ENCODE data around the gene KCNK2. TPM values are rescaled to one million over a fixed set of nuclear protein-coding genes. Genes with fewer than 3 reads are reported as not detected.
"Not testable (repeated sequence)": the region's sequence is repeated elsewhere in the genome, so short reads cannot be mapped to it uniquely, and the experiment has no call there.

Gene KCNK2
- total RNA-seq, 1 donor from 2014 or later = 0.08 TPM

DNA sequence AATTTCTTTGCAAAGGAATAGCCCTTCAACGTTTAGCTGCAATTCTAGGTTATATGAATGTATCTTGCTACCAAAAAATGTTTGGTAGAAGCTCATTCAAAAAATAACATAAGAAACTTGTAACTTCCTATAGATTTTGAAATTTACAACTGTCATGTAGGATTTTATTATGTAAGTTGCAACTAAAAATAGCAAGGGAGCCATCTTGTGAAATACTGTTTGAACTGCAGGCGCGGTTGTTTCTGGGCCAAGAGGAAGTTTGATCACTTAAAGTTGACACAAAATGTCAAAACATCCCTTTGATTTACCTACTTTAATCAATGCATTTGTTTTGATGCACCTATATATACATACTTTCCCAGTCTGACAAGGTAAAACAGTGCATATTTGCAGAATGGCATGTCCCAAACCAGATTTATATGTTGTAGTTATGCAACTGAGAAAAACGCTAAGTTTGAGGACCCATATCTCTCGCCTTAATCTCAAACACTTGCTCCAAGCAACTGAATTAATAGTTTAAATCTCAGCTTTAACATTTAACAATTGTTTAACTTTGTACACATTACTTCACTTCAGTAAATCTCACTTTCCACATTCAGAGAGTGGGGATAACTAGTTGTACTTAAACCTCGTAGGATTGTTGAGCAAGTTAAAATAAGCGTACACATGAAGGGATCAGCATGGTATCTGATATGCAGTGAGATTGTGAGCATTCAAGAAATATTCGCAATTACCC, 63.9 kb downstream of the KCNK2 start:
- ATAC-seq = peak; percentile 75
- DNase-seq (ENCODE audit: low spot score) = peak; percentile 46

DNA sequence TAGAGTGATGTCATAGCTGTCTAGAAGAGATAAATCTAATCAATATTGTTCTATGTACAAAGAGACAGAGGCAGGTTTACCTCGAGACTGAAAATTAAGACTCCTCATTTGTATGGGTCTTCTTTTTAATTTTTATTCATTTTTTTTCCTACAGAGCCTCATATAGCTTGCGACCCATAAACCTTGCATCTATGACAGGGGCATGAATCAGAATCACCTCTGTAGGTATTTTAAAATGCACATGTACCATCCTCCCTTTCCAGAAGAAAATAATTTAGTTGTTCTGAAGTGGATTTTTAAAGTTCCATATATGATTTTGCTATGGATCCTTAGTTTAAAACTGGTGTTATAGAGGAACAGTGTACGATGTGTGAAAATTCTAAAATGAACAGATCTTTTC, 64.5 kb downstream of the KCNK2 start:
- DNase-seq (ENCODE audit: low spot score) = no peak
- no peak for ATAC-seq

DNA sequence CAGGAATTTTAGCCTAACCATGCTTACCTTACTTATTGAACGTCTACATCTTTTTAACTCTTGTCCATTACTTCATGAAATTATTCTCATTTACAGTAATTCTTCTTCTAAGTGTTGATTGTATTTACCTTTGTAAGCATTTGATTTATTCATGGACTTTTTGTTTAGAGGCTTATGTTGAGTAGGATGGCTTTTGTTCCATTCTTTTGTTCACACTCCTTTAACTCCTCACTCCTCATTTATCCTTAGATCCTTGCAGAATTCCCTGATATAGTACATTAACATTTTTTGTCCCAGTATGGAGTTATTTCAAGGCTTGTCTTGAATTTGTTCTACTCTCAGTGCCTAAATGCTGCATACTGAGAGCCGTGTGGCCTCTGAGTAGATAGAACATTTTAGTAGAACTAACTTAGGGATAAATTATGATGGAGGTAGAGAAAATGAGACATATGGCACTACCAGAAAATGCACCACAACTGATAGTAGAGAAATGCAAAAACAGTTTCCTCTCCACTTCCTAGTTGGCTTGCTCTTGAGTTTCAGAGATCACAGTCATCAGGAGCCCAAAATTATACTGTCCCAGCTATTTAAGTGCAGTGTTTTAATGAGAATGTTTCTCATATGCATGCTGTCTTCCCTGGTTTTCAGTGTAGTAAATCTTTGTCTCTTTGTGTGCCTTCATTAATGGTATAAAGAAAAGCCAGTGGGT, 69.5 kb downstream of the KCNK2 start:
- DNase-seq (ENCODE audit: low spot score) (no peak), ATAC-seq (no peak)

DNA sequence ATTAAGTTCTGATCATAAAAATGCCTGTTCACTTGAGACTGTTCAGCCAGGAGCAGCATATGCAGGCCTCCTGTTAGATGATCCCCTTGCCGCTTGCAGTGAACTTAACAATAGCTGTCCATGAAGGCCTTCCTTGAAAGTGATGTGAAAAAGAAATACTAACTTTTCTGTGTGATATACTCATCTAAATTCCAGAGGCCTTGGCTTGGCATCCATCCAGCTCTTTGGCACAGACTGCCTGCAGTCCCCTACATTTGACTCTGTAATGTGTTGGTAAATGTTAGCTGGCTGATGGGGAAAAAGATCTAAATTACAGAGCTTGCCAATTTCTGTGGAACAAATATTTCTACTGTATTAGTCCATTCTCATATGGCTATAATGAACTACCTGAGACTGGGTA, 73.7 kb downstream of the KCNK2 start:
- no peak for ATAC-seq
- no peak for DNase-seq (ENCODE audit: low spot score)

DNA sequence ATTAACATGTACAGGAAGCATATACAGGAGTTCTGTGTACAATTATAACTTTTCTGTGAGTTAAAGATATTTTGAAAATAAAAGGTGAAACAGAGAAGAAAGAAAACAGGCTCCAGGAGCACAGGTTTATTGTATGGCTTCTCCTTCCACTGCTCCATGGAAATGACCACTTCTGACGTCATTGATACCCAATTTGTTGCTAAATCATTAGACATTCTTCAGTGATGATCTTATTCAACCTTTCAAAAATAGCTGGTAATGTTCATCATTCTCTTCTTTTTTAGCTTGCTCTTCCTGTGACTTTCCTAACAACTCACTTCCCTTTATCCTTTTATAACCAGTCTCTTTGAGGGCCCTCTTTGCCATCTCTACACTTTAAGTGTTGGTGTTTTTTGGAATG, 77.8 kb downstream of the KCNK2 start:
- ATAC-seq (no peak), DNase-seq (ENCODE audit: low spot score) (no peak)

DNA sequence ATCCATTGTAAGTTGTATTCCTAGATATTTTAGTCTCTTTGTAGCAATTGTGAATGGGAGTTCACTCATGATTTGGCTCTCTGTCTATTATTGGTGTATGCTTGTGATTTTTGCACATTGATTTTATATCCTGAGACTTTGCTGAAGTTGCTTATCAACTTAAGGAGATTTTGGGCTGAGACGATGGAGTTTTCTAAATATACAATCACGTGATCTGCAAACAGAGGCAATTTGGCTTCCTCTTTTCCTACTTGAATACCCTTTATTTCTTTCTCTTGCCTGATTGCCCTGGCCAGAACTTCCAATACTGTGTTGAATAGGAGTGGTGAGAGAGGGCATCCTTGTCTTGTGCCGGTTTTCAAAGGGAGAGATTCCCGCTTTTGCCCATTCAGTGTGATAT, 80.6 kb downstream of the KCNK2 start:
- not testable (repeated sequence) for ATAC-seq; DNase-seq (ENCODE audit: low spot score)

DNA sequence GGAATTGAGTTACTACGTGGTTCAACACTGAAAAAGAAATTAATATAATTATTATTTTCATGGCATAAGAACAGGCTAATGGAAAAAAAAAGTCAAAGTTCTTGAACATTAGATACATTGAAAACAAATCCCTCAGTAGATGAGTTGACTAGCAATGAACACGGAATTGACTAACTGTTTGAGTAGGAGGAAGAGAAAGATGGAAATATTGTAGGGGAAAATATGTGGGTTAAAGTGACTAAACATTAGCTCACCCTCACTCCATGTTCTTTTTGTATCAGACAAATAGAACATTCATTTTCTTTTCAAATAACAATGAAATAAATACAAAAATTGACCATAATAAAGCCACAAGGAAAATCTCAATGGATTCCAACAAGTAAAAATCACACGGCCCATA, 84.3 kb downstream of the KCNK2 start:
- DNase-seq (ENCODE audit: low spot score) (no peak), ATAC-seq (no peak)

DNA sequence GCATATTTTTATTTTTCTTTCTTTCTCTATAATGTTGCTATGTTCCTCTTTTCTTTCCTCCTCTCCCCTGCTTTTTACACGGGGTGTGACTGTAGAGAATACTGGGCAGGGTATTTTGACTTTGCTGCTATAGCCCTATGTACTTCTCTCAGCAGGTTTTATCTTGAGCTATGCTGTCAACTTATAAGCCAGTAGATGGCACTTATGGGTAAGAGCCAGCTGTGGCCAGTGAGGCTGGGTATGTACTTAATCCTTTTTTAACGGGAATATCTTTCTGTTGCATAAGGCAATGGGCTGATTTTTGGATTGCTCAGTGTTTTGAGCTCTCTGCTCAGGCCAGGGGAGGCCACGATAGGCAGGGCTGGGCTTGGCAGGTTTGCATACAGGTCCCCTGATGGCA, 99.0 kb downstream of the KCNK2 start:
- no peak for DNase-seq (ENCODE audit: low spot score)
- ATAC-seq = peak; percentile 39

DNA sequence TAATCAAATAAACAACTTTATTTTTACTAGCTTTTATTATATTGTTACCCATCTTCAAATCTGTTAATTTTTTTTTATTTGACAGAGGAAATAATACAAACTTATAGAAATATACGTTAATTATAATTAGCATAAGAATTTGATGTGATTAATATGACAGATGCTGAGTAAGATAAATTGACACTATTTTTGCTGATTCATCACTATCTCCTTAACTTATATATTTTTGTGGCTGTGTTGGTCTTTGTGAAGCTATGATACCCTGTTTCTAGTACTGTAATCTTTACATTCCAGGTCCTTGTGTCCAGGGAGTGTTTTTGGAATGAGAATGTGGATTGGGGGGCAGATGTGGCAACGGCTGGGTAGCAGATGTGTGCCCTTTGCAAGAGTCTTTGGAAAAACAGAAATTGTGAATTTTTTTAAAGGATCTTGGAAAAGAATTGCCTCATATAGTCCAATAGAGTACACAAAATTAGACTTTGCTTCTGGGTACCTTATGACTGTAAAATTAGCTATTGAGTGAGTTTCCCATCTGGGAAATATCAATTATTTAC, 102.6 kb downstream of the KCNK2 start:
- no peak for DNase-seq (ENCODE audit: low spot score)
- ATAC-seq = no peak

DNA sequence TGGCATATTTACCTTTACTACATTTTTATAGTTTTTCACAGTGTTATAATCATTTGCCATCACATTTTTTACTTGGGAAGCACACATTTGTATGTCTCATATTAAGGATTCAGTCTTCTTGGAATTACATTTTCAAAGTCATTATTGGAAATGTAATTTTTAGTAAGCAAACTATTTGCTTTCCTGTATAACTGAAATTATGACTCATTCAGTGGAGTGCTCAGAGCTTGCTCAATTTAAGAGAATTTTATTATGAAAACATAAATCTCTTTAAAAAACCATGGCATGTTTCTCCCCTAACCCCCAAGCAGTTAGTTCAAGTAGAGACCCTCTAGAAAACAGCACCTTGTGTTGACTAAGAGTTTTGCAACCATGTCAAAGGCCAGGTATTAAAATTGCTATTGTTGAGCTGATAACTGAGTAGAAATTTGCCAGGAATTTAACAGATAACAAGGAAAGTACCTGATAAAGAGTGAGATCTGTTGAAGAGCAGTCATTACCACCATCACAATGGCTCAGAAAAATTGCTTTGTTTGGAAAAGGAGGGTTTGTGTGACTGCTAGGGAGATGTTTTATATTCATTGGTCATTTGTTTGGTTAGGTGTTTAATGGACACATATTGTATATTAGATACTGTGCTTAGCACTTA, 105.9 kb downstream of the KCNK2 start:
- ATAC-seq (no peak), DNase-seq (ENCODE audit: low spot score) (no peak)

DNA sequence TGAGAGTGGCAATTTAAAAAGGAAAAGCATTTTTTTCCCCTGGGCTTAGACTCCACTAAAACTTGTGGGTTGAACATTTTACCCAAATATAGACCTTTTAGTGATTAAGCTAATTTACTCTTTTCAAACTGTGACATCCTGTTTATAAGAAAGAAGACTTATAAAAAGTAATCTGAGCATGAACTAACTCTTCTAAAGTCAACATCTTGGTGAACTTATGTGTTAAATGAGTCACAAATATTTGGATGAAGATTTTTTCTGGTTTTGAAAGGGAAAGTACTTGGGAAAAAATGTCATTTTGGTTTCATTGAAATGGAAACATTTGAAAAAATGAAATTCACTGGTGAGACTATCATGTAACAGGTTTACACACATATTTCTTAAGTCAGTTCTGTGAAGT, 109.8 kb downstream of the KCNK2 start:
- no peak for ATAC-seq
- DNase-seq (ENCODE audit: low spot score) = no peak

DNA sequence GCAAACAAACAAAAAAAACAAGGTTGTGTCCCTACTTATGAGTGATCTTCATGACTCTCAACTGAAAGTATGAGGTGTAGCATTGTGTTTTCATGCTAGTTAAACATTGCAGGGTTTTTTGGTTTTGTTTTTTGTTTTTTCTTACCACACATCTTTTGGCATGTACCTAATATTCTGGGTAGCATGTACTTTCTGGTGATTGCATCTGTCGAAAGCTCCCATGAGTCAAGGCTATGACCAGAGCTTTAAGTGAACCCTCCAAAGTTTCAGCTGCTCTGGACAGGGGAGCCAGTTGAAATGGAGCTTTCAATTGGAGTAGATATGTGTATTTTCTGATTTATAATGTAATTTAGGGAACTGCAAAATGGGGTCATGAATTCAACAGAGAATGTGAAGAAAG, 115.5 kb downstream of the KCNK2 start:
- DNase-seq (ENCODE audit: low spot score) (no peak), ATAC-seq (no peak)

DNA sequence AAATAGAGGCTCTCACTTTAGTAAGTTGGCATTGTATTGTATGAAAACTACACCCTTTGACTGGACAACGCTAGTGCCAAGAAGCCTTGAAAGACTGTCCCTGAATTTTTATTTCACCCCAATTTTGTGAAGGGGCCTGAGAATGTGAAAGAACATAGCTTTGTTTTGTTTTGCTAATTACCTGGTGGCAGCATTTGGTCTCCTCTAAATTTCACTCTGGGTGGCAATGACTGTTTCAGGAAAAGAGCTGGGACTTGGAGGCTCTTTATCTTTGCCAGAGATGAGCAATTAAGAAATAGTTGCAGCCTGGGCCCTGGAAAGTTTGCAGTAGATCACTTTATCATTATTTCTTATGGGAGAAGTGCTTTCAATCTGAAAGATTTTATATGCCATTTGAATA, 117.6 kb downstream of the KCNK2 start:
- ATAC-seq (no peak), DNase-seq (ENCODE audit: low spot score) (no peak)

DNA sequence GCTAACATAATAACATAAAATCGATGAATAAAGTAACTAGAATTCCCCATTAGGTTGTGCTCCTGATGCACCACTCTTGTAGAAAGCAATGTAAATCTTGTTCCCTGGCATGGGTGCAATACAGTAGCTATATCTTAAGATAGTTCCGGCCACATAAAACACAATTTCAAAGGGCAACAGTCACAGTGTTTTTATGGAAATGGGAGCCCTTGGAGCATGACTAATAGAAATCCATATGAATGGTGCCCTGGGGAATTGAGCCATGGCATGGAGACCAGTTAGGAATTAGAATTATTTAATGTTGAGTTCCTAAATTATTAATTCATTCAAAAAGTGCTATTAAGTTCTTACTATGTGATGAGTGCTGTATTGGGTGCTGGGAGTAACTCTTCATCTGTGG, 118.7 kb downstream of the KCNK2 start:
- DNase-seq (ENCODE audit: low spot score) (no peak), ATAC-seq (no peak)

DNA sequence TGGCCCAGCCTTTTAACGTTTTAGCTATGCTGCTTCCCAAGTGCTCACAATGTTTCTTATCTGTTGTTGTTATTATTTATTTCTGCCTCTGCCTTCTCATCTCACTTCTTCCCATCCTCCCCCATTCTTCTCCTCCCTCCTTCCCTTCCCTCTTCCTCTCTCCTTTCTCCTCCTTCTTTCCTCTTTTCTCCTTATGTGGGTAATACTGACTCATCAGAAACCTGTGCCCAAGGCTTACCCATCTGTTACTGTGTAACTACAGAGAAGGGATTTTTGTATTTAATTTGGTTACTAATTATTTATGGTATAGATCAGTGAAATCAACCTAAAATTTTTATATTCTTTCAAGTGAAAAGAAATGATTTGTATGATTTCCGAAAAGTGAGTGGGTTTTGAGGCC, 120.3 kb downstream of the KCNK2 start:
- DNase-seq (ENCODE audit: low spot score) = no peak
- no peak for ATAC-seq

DNA sequence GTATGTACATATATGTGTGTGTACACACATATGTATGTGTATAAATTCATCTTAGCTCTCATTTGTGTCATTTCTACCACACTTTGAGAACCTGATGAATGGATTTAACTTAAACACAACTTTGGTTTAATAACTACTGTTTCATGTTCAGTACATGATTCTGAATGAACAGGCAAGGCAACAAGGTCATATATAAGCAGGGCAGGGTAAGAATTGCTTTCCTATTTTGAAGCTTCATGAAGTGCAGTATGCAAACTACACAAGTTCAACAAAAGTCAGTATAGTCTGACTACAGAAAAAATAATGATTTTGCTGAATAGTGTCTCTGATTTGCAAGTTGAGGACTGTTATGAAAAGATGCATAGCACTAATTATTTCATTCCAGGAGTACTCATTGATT, 127.6 kb downstream of the KCNK2 start:
- no peak for ATAC-seq
- DNase-seq (ENCODE audit: low spot score) = no peak

DNA sequence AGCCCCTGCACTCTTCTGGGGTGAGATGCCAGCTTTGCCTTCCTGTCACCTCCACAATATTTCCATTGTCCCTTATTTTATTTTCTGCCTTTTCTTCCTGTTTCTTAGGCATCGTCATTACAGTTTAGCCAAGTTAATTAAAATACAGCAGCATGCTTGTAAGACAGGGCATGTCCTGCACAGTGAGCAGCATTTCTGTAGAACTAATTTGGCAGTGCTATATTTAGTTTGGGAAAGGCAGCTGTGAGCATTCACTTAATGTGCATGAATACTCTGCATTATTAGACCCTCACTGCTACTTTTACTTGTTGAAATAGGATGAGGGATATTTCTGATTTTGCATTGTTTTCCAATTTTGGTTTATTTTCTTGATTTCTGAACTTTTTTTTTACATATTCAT, 133.3 kb downstream of the KCNK2 start:
- DNase-seq (ENCODE audit: low spot score) (no peak), ATAC-seq (no peak)

DNA sequence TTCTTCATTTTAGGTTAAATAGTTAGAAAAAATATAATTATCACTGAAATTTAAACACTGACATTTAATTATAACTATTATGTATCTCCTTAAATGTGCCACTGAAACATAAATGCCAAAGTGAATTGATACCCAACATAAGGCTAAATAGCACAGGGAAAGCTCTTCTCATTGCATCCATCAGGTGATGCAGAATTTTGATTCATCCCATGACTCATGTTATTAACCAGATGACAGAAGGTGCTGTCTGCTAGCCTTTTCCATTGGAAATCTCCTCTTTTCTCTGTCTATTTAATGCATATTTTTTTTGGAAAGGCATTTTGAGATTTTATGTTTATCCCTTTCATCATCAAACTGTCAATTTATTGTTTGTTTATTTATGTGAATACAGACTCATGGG, 136.8 kb downstream of the KCNK2 start:
- DNase-seq (ENCODE audit: low spot score) (no peak), ATAC-seq (no peak)

DNA sequence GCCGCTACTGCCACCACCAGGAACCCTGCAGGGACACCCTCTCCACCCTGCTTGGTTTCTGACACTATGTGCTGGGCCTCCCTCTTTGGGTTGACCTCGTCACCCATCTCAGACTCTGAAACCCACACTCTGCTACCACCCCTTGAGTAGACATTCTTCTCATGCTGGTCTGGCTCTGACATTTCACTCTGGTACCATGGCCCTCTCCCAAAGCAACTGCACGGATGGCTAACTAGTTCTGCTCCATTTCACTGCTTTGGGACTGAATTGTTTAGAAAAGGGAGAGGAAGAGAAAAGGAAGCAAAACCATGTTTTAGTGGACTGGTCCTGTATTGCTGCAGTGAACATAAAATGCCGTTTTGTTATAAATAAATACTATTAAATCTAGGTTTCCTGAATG, 137.8 kb downstream of the KCNK2 start:
- no peak for DNase-seq (ENCODE audit: low spot score)
- ATAC-seq = no peak

DNA sequence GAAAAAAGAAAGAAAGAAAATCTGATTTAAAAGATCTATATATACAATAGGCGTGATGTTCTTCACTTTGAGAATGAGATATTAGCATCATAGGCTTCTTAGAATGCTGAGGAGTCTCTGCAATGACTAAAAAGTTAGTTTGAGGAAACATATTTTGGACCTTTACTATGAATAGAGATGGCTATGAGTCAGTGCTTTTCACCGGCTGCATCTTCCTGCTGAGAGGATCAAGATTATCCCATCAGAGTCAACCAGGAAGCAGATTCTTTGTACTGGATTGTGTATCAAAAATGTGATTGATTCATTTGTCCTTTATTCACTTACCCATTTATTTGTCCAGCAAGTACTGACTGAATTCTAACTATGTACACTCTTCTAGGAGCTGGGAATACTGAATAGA, 144.2 kb downstream of the KCNK2 start:
- ATAC-seq (no peak), DNase-seq (ENCODE audit: low spot score) (no peak)

DNA sequence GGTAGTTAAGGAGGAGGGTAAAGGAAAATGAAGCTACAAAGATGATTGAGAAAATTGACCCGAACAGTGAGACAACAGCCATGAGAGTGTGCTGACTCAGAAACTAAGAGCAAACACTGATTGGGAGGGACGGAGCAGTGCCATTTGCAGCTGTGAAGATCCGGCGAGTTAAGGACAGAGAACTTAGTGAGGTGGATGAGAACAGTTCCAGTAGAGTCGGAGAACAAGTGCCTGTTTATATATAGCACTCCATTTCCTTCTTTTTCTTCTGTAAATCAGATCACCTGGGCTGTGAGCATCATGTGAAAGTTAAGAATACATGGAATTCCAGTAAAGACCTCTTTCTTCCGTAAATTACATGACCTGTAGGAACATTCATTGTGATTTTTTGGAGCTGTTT, 145.7 kb downstream of the KCNK2 start:
- ATAC-seq (no peak), DNase-seq (ENCODE audit: low spot score) (no peak)

DNA sequence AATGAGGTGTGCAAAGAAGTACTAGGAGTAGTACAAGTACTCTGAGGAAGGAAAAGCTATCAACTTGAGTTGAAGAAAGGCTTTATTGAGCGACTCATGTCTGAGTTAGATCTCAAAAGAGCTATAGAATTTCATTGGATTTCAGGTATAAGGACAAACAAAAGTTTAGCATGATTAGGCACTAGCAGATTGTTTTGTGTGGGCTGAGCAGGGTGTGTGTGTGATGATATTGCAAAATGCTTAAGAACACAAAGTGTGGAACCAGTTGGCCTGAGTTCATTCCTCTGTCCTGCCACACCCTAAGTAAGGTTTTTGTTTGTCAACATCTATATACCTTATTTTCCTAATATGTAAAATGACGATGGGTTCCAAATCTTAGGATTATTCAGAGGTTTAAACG, 158.9 kb downstream of the KCNK2 start:
- DNase-seq (ENCODE audit: low spot score) = no peak
- no peak for ATAC-seq

Data from left lobe of liver (tissue), 2 donors.